SK-N-DZ (cell line): Measurements from ENCODE around the gene SCD.

Experiments
- DNase-seq: peaks from one replicate; pipeline ENCODE4 v3.0.0-alpha.2; 2015; ENCODE audit warnings: low spot score
- small RNA-seq, 2 experiments: library from RNA; depleted of rRNA; stranded (forward); fragments of <200 nt; gene quantifications; one replicate each; pipeline ENCODE3, GENCODE V24; 2014

Gene SCD

DNA sequence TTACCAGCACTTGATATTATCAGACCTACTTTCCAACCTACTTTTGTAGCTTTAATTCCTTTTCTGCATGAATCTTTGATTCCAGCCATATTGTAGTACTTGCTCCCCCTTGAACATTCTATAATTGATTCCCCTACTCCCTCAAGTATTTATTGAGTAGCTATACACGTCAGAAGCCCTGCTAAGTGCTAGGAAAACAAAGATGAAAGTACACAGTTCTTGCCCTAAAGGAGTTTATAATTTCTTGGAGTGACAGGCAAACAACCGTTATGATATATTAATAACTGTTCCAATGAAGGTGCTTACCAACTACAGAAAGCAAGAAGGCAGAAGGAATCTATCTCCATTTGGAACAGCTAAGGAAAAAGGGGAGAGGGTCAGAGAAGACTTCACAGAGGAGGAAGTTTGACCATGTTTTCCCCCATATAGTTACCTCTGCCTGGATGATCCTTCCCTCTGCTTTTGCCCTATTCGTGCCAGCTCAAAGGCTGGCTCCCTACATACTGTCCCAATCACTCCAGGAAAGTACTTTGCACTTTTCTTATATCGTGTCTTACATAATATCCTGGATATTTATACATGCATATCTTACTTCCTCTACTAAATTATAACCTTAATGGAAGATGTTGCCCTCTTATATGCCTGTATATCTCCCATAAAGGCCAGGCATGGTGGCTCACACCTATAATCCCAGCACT, 54.7 kb downstream of the SCD start:
- no peak for DNase-seq

DNA sequence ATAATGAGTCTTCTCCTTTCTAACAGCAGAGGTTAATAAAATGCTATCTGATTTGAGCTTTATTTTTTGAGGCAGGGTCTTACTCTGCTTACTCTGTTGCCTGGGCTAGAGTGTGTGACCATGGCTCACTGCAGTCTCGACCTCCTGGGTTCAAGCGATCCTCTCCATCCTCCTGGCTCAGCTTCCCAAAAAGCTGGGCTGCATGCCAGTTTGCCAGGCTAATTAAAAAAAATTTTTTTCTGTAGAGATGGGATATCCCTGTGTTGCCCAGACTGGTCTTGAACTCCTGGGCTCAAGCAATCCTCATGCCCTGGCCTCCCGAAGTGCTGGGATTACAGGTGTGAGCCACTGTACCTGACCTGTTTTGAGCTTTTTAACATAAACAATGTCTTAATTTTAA, 56.7 kb downstream of the SCD start:
- no peak for DNase-seq

DNA sequence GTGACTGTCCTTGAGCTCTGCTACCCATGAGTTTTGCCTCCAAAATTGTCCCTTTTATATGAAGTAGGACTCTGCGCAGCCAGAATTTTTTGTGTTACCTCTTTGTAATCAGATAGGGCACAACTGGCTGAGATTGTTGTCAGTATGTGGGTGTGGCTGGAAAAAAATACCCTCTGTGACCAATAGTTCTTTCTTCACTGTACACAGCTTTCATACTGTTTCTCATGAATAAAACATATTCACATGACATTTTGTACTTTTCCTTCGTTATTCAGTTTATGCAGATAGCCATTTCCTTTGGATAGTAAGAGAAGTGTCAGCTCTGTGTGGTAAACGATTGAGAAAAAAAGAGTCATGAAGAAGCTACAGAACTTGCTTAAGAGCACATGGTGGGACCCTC, 66.1 kb downstream of the SCD start:
- DNase-seq = no peak

Small RNA genes lying within 50 kb of the gene (small RNA-seq; reads per million reads assigned to genes)
- 0 reads per million in 2 experiments for gene RF00019
